HepG2 (cell line): Measurements from ENCODE around the gene RPTOR. TPM values are rescaled to one million over a fixed set of nuclear protein-coding genes. Genes with fewer than 3 reads are reported as not detected.
A peak's percentile ranks its signal among the peaks of the same experiment; 100 is the strongest.

Experiments used
- ATAC-seq: fragments of 200-7000 bp; cut with Tn5 transposase; 3 replicates; pipeline ENCODE4 v1.9.1; 2020; ENCODE audit warnings: mild to moderate bottlenecking, moderate library complexity
- BruUV-seq: library from RNA; stranded (reverse); fragments of 400-500 nt; replicated peaks from 2 replicates; lab custom pipeline; 2021; lab: Mats Ljungman, UMichigan
- CTCF ChIA-PET: fragments of 300-600 bp; formaldehyde crosslinking; extraction: SDS; loops from one replicate; lab custom pipeline; 2021; ENCODE audit warnings: low total read pairs, inconsistent platforms, low intra/inter-chr PET ratio; lab: Yijun Ruan, JAX
- POLR2A ChIA-PET: fragments of 350-600 bp; sonication (Branson Sonifier 250); formaldehyde crosslinking; loops from one replicate; lab custom pipeline; 2020; ENCODE audit warnings: antibody characterized with exemption, inconsistent platforms; lab: Yijun Ruan, JAX
- DNase-seq: peaks from one replicate; pipeline ENCODE4 v3.0.0-alpha.2; 2015; ENCODE audit warnings: low spot score
- FAIRE-seq: peaks from 3 replicates; lab custom pipeline; 2011; peaks lifted over from hg19 to GRCh38; lab: Jason Lieb, UNC
- H2AFZ ChIP-seq: one replicate; pipeline ENCODE4 v1.6.1; 2011; ENCODE audit warnings: low read length, inconsistent platforms
- H3K27ac ChIP-seq: fragments of 300-600 bp; 3 replicates; pipeline ENCODE4 v1.8.0; 2011; ENCODE audit warnings: mixed run types, mild to moderate bottlenecking, mixed read lengths, low read length, inconsistent platforms; ENCODE audit not compliant: insufficient read depth; ENCODE audit errors: extremely low read length
- H3K27me3 ChIP-seq, 2 experiments: fragments of 200-600 bp in 1 of 2; 2 replicates in 1 of 2; 3 replicates in 1 of 2; pipeline versions ENCODE4 v1.6.0 to v1.8.0; 2011; ENCODE audit warnings: low read length in 2 of 2, mild to moderate bottlenecking in 2 of 2, moderate library complexity in 2 of 2, inconsistent platforms in 1 of 2; ENCODE audit not compliant: insufficient read depth in 2 of 2, control insufficient read depth in 1 of 2
- H3K36me3 ChIP-seq, 2 experiments: fragments of 200-600 bp in 1 of 2; replicated peaks in 1 of 2; 2 replicates in 1 of 2; 3 replicates in 1 of 2; pipeline versions ENCODE4 v1.5.1 to v1.8.0; 2011; ENCODE audit warnings: low read length in 2 of 2, inconsistent platforms in 1 of 2; ENCODE audit not compliant: insufficient read depth in 2 of 2, control insufficient read depth in 1 of 2
- H3K4me1 ChIP-seq: 2 replicates; pipeline ENCODE4 v1.5.1; 2012; ENCODE audit warnings: low read length, inconsistent platforms; ENCODE audit not compliant: insufficient read depth
- H3K4me2 ChIP-seq: 2 replicates; pipeline ENCODE4 v1.6.0; 2011; ENCODE audit warnings: low read depth, low read length, inconsistent platforms
- H3K4me3 ChIP-seq, 3 experiments: fragments of 200-600 bp in 1 of 3; sonication (generic), shearing (Covaris generic) in 1 of 3; replicated peaks in 1 of 3; 2 replicates each; pipeline ENCODE4 v1.5.1; 2011 to 2016; ENCODE audit warnings: low read length in 3 of 3, inconsistent platforms in 2 of 3, low read depth in 2 of 3, mild to moderate bottlenecking in 2 of 3, control low read depth in 1 of 3, mixed read lengths in 1 of 3; ENCODE audit not compliant: insufficient read depth in 1 of 3
- H3K79me2 ChIP-seq: one replicate; pipeline ENCODE4 v1.6.1; 2011; ENCODE audit warnings: low read length, inconsistent platforms; ENCODE audit not compliant: insufficient read depth
- H3K9ac ChIP-seq: 2 replicates; pipeline ENCODE4 v1.6.0; 2011; ENCODE audit warnings: mild to moderate bottlenecking, low read depth, low read length, inconsistent platforms; ENCODE audit not compliant: insufficient read depth
- H3K9me3 ChIP-seq: 2 replicates; pipeline ENCODE4 v1.5.1; 2012; ENCODE audit warnings: mild to moderate bottlenecking, low read length
- H4K20me1 ChIP-seq: 2 replicates; pipeline ENCODE4 v1.6.0; 2011; ENCODE audit warnings: inconsistent platforms, mild to moderate bottlenecking, low read length, moderate library complexity; ENCODE audit not compliant: insufficient read depth
- GTF2F1 ChIP-seq: fragments of 150-350 bp; IDR thresholded peaks from 2 replicates; pipeline ENCODE4 v1.6.1; 2014; ENCODE audit warnings: low read length
- HOXA3 ChIP-seq: sonication (generic); formaldehyde crosslinking; IDR thresholded peaks from 2 replicates; pipeline ENCODE4 v1.5.0; 2020; ENCODE audit warnings: missing genetic modification reagents
- PTBP1 ChIP-seq: fragments of 200-400 bp; formaldehyde crosslinking; IDR thresholded peaks from 2 replicates; pipeline ENCODE4 v1.6.1; 2018; ENCODE audit warnings: low read length, low read depth; ENCODE audit not compliant: poor library complexity, severe bottlenecking
- SCMH1 ChIP-seq: sonication (generic); formaldehyde crosslinking; IDR thresholded peaks from 2 replicates; pipeline ENCODE4 v1.9.0; 2021; ENCODE audit warnings: missing genetic modification reagents, mild to moderate bottlenecking, borderline replicate concordance
- SIX1 ChIP-seq: sonication (generic); formaldehyde crosslinking; IDR thresholded peaks from 2 replicates; pipeline ENCODE4 v1.4.0; 2020; ENCODE audit warnings: missing genetic modification reagents, borderline replicate concordance
- ZEB1 ChIP-seq: IDR thresholded peaks from 2 replicates; pipeline ENCODE4 v1.6.1; 2012; ENCODE audit warnings: mild to moderate bottlenecking, low read depth, inconsistent platforms; ENCODE audit not compliant: insufficient replicate concordance
- ZFP62 ChIP-seq: sonication (generic); formaldehyde crosslinking; IDR thresholded peaks from 2 replicates; pipeline ENCODE4 v1.4.0; 2020; ENCODE audit warnings: missing genetic modification reagents
- ZFP90 ChIP-seq: sonication (generic); formaldehyde crosslinking; IDR thresholded peaks from 2 replicates; pipeline ENCODE4 v1.8.0; 2022; ENCODE audit warnings: missing genetic modification reagents, mild to moderate bottlenecking, inconsistent platforms, borderline replicate concordance
- ZNF124 ChIP-seq: sonication (generic); formaldehyde crosslinking; IDR thresholded peaks from 2 replicates; pipeline ENCODE4 v1.4.0; 2020; ENCODE audit warnings: missing genetic modification reagents
- ZNF792 ChIP-seq: IDR thresholded peaks from 2 replicates; pipeline ENCODE4 v1.6.1; 2016
- ZNF883 ChIP-seq: sonication (generic); formaldehyde crosslinking; IDR thresholded peaks from 2 replicates; pipeline ENCODE4 v1.5.1; 2020; ENCODE audit warnings: mild to moderate bottlenecking, missing genetic modification reagents; ENCODE audit errors: not compliant biosample characterization
- whole genome bisulfite sequencing: methylation state at CpG from one replicate; pipeline ENCODE4 v1.1.6; 2017; ENCODE audit warnings: low lambda C conversion rate; 5-methylcytosine and 5-hydroxymethylcytosine counted together
- in situ Hi-C: cut with HindIII; loops from 2 replicates; pipeline ENCODE4 v1.10.0; 2017; ENCODE audit warnings: low pct_unique_long_range_greater_than_20kb; ENCODE audit not compliant: extremely low pct_ligation_motif_present
- intact Hi-C: fragments of 100-400 bp; cut with micrococcal nuclease; formaldehyde crosslinking; loops from one replicate; pipeline ENCODE4 v1.10.0; 2022; ENCODE audit not compliant: unreplicated experiment
- polyA plus RNA-seq, 8 experiments: library from polyadenylated mRNA; depleted of rRNA in 3 of 8; stranded (reverse) in 7 of 8; unstranded in 1 of 8; fragments of >200 nt; fragmentation: Illumina TruSeq in 4 of 8; extraction: Trizol in 4 of 8; gene quantifications; 2 replicates each; pipeline versions ENCODE4 v1.2.1 to v1.2.3, GENCODE V29; 2011 to 2016; ENCODE audit warnings: low read depth in 4 of 8, missing spikeins in 1 of 8, mixed read lengths in 1 of 8; ENCODE audit not compliant: insufficient read depth in 1 of 8
- total RNA-seq, 5 experiments: library from RNA; depleted of rRNA; stranded (reverse); fragments of >200 nt; fragmentation: Illumina TruSeq; extraction: Trizol; gene quantifications; 2 replicates each; pipeline ENCODE4 v1.2.3, GENCODE V29; 2016; ENCODE audit warnings: low read depth in 1 of 5
- TF ChIP-seq, protein P1 (sequence below): sonication (generic); formaldehyde crosslinking; IDR thresholded peaks from 2 replicates; pipeline ENCODE4 v1.4.0; 2020; ENCODE audit warnings: missing genetic modification reagents
- TF ChIP-seq, protein P2 (sequence below): sonication (generic); formaldehyde crosslinking; IDR thresholded peaks from 2 replicates; pipeline ENCODE4 v1.4.0; 2020; ENCODE audit warnings: missing genetic modification reagents, borderline replicate concordance
- TF ChIP-seq, protein P3 (sequence below): sonication (generic); formaldehyde crosslinking; IDR thresholded peaks from 2 replicates; pipeline ENCODE4 v1.4.0; 2020; ENCODE audit warnings: missing genetic modification reagents
- TF ChIP-seq, protein P4 (sequence below): fragments of 450-650 bp; IDR thresholded peaks from 2 replicates; pipeline ENCODE4 v1.6.1; 2016

The RPTOR gene
- total and polyA plus RNA-seq, 2 of the 13 experiments (the other 11 are each of a cell fraction or from before 2014, with no cell fraction given): 6.6 to 25.3 TPM

DNA sequence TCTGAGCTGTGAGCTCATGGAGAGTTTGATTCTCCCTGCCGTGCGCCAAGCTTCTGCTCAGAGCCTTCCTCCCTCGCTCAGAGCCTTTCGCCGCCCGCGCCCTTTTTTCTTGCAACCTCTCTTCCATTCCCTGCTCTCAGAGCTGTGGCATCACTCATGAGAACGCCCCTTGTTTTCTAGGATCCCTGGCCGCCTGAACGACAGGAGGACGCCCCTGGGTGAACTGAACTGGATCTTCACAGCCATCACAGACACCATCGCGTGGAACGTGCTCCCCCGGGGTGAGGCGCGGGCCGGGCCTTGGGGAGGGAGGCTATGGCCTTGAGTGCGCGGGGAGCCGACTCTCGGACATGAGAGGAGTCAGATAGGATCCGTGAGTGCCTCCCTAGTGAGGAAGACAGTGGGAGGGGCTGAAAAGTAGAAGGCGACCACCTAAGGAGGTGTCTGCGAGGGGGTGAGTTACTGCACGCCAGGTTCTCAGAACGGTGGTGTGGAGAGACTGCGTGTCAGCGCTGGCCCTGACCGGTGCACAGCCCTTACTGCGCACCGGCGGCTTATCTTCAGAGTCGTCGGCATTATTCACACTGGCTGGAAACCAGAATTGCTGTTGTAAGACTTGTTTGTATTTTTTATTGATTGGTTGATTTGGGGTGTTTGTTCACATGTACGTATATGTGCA, 277.5 kb downstream of the RPTOR start (continued):
- TF ChIP-seq, protein P1, sequence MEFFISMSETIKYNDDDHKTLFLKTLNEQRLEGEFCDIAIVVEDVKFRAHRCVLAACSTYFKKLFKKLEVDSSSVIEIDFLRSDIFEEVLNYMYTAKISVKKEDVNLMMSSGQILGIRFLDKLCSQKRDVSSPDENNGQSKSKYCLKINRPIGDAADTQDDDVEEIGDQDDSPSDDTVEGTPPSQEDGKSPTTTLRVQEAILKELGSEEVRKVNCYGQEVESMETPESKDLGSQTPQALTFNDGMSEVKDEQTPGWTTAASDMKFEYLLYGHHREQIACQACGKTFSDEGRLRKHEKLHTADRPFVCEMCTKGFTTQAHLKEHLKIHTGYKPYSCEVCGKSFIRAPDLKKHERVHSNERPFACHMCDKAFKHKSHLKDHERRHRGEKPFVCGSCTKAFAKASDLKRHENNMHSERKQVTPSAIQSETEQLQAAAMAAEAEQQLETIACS (CRISPR knock-in tag): no peak

DNA sequence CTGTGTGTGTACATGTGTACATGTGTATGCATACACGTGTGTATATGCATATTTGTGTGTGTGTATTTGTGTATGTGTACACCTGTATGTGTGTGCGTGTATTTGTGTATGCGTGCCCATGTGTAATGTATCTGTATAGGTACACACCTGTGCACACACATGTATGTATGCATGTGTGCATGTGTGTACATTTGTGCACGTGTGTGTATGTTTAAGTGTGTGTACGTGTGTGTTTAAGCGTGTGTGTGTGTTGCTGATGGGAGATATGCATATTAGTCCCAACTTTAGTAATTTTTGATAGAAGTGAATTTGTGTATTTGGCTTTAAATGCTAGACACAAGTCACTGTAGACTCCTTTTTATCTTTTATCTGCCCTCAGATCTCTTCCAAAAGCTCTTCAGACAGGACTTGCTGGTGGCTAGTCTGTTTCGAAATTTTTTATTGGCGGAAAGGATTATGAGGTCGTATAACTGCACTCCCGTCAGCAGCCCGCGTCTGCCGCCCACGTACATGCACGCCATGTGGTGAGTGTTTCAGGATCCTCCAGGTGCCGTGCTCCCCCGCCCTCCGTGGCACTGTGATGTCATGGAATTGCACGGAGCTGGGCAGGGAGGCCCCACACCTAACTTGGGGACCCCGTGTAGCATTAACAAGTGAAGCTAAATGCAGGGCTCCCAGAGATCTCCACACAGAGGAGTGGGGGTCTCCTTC, 278.2 kb downstream of the RPTOR start:
- CTCF ChIA-PET: no interaction called here
- WGBS: 93% methylated on average over 20 of the region's 20 CpGs
- intact Hi-C loops: no loop called here
- Histone ChIP-seq H3K9me3 (no peaks in the 10 kb centered on the region), H4K20me1 (peaks cover 3% of the 10 kb centered on the region; the same call in 1 of the 2 replicates), H3K4me2 (no peak overlapping the region), H3K79me2 (no peaks in the 10 kb centered on the region), H3K4me3 (no peak overlapping the region), H3K27me3 (no peaks in the 10 kb centered on the region), H3K9ac (no peak overlapping the region), H2AFZ (no peak overlapping the region), H3K27ac (no peak overlapping the region), H3K4me1 (peaks cover 8% of the 10 kb centered on the region; the same call in 1 of the 2 replicates), H3K36me3 (peaks cover 28 to 54% of the 10 kb centered on the region in 2 experiments)
- FAIRE-seq (no peak), DNase-seq (no peak), ATAC-seq (no peak)
- POLR2A ChIA-PET: no interaction called here
- no TSS peak for BruUV-seq
- in situ Hi-C loops: no loop called here
- TF ChIP-seq SIX1 (CRISPR knock-in tag): no peak
- TF ChIP-seq ZEB1: no peak
- no peak for TF ChIP-seq GTF2F1
- no peak for TF ChIP-seq ZFP62 (CRISPR knock-in tag)
- TF ChIP-seq ZNF883: no peak
- TF ChIP-seq, protein P2, sequence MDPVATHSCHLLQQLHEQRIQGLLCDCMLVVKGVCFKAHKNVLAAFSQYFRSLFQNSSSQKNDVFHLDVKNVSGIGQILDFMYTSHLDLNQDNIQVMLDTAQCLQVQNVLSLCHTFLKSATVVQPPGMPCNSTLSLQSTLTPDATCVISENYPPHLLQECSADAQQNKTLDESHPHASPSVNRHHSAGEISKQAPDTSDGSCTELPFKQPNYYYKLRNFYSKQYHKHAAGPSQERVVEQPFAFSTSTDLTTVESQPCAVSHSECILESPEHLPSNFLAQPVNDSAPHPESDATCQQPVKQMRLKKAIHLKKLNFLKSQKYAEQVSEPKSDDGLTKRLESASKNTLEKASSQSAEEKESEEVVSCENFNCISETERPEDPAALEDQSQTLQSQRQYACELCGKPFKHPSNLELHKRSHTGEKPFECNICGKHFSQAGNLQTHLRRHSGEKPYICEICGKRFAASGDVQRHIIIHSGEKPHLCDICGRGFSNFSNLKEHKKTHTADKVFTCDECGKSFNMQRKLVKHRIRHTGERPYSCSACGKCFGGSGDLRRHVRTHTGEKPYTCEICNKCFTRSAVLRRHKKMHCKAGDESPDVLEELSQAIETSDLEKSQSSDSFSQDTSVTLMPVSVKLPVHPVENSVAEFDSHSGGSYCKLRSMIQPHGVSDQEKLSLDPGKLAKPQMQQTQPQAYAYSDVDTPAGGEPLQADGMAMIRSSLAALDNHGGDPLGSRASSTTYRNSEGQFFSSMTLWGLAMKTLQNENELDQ (CRISPR knock-in tag): no peak
- TF ChIP-seq HOXA3 (CRISPR knock-in tag): no peak
- no peak for TF ChIP-seq SCMH1 (CRISPR knock-in tag)
- TF ChIP-seq, protein P3, sequence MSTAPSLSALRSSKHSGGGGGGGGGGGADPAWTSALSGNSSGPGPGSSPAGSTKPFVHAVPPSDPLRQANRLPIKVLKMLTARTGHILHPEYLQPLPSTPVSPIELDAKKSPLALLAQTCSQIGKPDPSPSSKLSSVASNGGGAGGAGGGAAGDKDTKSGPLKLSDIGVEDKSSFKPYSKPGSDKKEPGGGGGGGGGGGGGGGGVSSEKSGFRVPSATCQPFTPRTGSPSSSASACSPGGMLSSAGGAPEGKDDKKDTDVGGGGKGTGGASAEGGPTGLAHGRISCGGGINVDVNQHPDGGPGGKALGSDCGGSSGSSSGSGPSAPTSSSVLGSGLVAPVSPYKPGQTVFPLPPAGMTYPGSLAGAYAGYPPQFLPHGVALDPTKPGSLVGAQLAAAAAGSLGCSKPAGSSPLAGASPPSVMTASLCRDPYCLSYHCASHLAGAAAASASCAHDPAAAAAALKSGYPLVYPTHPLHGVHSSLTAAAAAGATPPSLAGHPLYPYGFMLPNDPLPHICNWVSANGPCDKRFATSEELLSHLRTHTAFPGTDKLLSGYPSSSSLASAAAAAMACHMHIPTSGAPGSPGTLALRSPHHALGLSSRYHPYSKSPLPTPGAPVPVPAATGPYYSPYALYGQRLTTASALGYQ: no peak
- no peak for TF ChIP-seq PTBP1
- no peak for TF ChIP-seq ZFP90 (CRISPR knock-in tag)
- TF ChIP-seq ZNF124: no peak
- TF ChIP-seq, protein P4, sequence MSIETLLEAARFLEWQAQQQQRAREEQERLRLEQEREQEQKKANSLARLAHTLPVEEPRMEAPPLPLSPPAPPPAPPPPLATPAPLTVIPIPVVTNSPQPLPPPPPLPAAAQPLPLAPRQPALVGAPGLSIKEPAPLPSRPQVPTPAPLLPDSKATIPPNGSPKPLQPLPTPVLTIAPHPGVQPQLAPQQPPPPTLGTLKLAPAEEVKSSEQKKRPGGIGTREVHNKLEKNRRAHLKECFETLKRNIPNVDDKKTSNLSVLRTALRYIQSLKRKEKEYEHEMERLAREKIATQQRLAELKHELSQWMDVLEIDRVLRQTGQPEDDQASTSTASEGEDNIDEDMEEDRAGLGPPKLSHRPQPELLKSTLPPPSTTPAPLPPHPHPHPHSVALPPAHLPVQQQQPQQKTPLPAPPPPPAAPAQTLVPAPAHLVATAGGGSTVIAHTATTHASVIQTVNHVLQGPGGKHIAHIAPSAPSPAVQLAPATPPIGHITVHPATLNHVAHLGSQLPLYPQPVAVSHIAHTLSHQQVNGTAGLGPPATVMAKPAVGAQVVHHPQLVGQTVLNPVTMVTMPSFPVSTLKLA: peak; percentile 73
- TF ChIP-seq ZNF792 (CRISPR knock-in tag): no peak
